ENCODE results near the gene ZDHHC20. TPM values are rescaled to one million over a fixed set of nuclear protein-coding genes. Genes with fewer than 3 reads are reported as not detected.
"Not testable (repeated sequence)": the region's sequence is repeated elsewhere in the genome, so short reads cannot be mapped to it uniquely, and the experiment has no call there.

Gene ZDHHC20
- total RNA-seq, 2 experiments from 2014 or later, result 98.2 to 106 TPM

- H3K9me3 Mint-ChIP-seq (ENCODE audit: insufficient read depth), result peaks cover 21% of the 10 kb centered on the region
- H3K4me3 Mint-ChIP-seq, result no peak overlapping the region
- ATAC-seq (no peak), DNase-seq (no peak)
- peaks cover 29% of the 10 kb centered on the region for H3K4me1 Mint-ChIP-seq (ENCODE audit: low read depth)
- peaks cover 61% of the 10 kb centered on the region for H3K36me3 Mint-ChIP-seq (ENCODE audit: low read depth)
- ChIA-PET POLR2A (interaction anchor here (1.0 kb wide), 1 partner anchor 168 kb away, joined by 3 read pairs; the partner anchor contains the start of gene MICU2), CTCF (no interaction called here)
- peak overlapping the region; percentile 70 for H3K27ac Mint-ChIP-seq
- no peaks in the 10 kb centered on the region for H3K27me3 Mint-ChIP-seq (ENCODE audit: low read depth)
These were observed 23.9 kb downstream of the ZDHHC20 start for GRCh38 chr13:21435231-21435630.

GRCh38 chr13:21434588-21434987 lies 24.5 kb downstream of the ZDHHC20 start:
- peaks cover 67% of the 10 kb centered on the region for H3K36me3 Mint-ChIP-seq (ENCODE audit: low read depth)
- H3K4me3 Mint-ChIP-seq, result no peak overlapping the region
- no peaks in the 10 kb centered on the region for H3K27me3 Mint-ChIP-seq (ENCODE audit: low read depth)
- peaks cover 25% of the 10 kb centered on the region for H3K9me3 Mint-ChIP-seq (ENCODE audit: insufficient read depth)
- H3K4me1 Mint-ChIP-seq (ENCODE audit: low read depth), result peaks cover 29% of the 10 kb centered on the region
- DNase-seq (no peak), ATAC-seq (no peak)
- ChIA-PET CTCF (no interaction called here), POLR2A (no interaction called here)
- H3K27ac Mint-ChIP-seq, result no peak overlapping the region

- DNase-seq, result no peak
- H3K27me3 Mint-ChIP-seq (ENCODE audit: low read depth), result no peaks in the 10 kb centered on the region
- ATAC-seq, result no peak
- ChIA-PET POLR2A (interaction anchor here (0.6 kb wide), 1 partner anchor 253 kb away, joined by 3 read pairs; the partner anchor contains the start of gene SKA3), CTCF (no interaction called here)
- H3K4me1 Mint-ChIP-seq (ENCODE audit: low read depth), result peaks cover 15% of the 10 kb centered on the region
- H3K27ac Mint-ChIP-seq, result no peak overlapping the region
- H3K4me3 Mint-ChIP-seq, result no peak overlapping the region
- peaks cover 22% of the 10 kb centered on the region for H3K9me3 Mint-ChIP-seq (ENCODE audit: insufficient read depth)
- peaks cover 38% of the 10 kb centered on the region for H3K36me3 Mint-ChIP-seq (ENCODE audit: low read depth)
These were observed 29.9 kb downstream of the ZDHHC20 start for GRCh38 chr13:21429211-21429610.

- no peak overlapping the region for H3K27ac Mint-ChIP-seq
- ATAC-seq (no peak), DNase-seq (no peak)
- ChIA-PET CTCF (interaction anchor here (1.0 kb wide), 2 partner anchors 11 to 50 kb away, joined by 3 read pairs; no protein-coding TSS in a partner anchor), POLR2A (no interaction called here)
- H3K4me3 Mint-ChIP-seq, result no peak overlapping the region
- peaks cover 15% of the 10 kb centered on the region for H3K4me1 Mint-ChIP-seq (ENCODE audit: low read depth)
- peaks cover 22% of the 10 kb centered on the region for H3K9me3 Mint-ChIP-seq (ENCODE audit: insufficient read depth)
- peaks cover 36% of the 10 kb centered on the region for H3K36me3 Mint-ChIP-seq (ENCODE audit: low read depth)
- no peaks in the 10 kb centered on the region for H3K27me3 Mint-ChIP-seq (ENCODE audit: low read depth)
These were observed 31.4 kb downstream of the ZDHHC20 start for GRCh38 chr13:21427741-21428140.

GRCh38 chr13:21426238-21426637 lies 32.9 kb downstream of the ZDHHC20 start:
- ATAC-seq (no peak), DNase-seq (no peak)
- ChIA-PET POLR2A (no interaction called here), CTCF (interaction anchor here (0.6 kb wide), 1 partner anchor 177 kb away, joined by 3 read pairs; no protein-coding TSS in a partner anchor)
- Mint-ChIP-seq H3K36me3 (ENCODE audit: low read depth) (peaks cover 32% of the 10 kb centered on the region), H3K27ac (no peak overlapping the region), H3K27me3 (ENCODE audit: low read depth) (no peaks in the 10 kb centered on the region), H3K4me3 (no peak overlapping the region), H3K9me3 (ENCODE audit: insufficient read depth) (peaks cover 22% of the 10 kb centered on the region), H3K4me1 (ENCODE audit: low read depth) (peaks cover 12% of the 10 kb centered on the region)

- ChIA-PET POLR2A (no interaction called here), CTCF (interaction anchor here (1.1 kb wide), 1 partner anchor 29 kb away, joined by 3 read pairs; no protein-coding TSS in a partner anchor)
- H3K36me3 Mint-ChIP-seq (ENCODE audit: low read depth), result peaks cover 16% of the 10 kb centered on the region
- DNase-seq (no peak), ATAC-seq (no peak)
- H3K27ac Mint-ChIP-seq, result no peak overlapping the region
- H3K4me3 Mint-ChIP-seq, result no peak overlapping the region
- H3K4me1 Mint-ChIP-seq (ENCODE audit: low read depth), result no peaks in the 10 kb centered on the region
- no peaks in the 10 kb centered on the region for H3K9me3 Mint-ChIP-seq (ENCODE audit: insufficient read depth)
- H3K27me3 Mint-ChIP-seq (ENCODE audit: low read depth), result no peaks in the 10 kb centered on the region
These were observed 38.4 kb downstream of the ZDHHC20 start for GRCh38 chr13:21420706-21421105.

- Mint-ChIP-seq H3K27ac (no peak overlapping the region), H3K36me3 (ENCODE audit: low read depth) (peaks cover 64% of the 10 kb centered on the region), H3K4me1 (ENCODE audit: low read depth) (no peaks in the 10 kb centered on the region), H3K9me3 (ENCODE audit: insufficient read depth) (peaks cover 12% of the 10 kb centered on the region), H3K4me3 (no peak overlapping the region), H3K27me3 (ENCODE audit: low read depth) (no peaks in the 10 kb centered on the region)
- DNase-seq (no peak), ATAC-seq (no peak)
- ChIA-PET POLR2A (no interaction called here), CTCF (no interaction called here)
These were observed 46.1 kb downstream of the ZDHHC20 start for GRCh38 chr13:21413013-21413412.

- CTCF ChIA-PET; H3K27me3 Mint-ChIP-seq (ENCODE audit: low read depth); ATAC-seq; DNase-seq; H3K4me3 Mint-ChIP-seq; POLR2A ChIA-PET; H3K27ac Mint-ChIP-seq; H3K4me1 Mint-ChIP-seq (ENCODE audit: low read depth): not testable (repeated sequence)
- Mint-ChIP-seq H3K9me3 (ENCODE audit: insufficient read depth) (peaks cover 18% of the 10 kb centered on the region), H3K36me3 (ENCODE audit: low read depth) (peaks cover 82% of the 10 kb centered on the region)
These were observed 48.6 kb downstream of the ZDHHC20 start for GRCh38 chr13:21410453-21410852.

GRCh38 chr13:21405309-21405708 lies 53.8 kb downstream of the ZDHHC20 start:
- H3K36me3 Mint-ChIP-seq (ENCODE audit: low read depth), result peaks cover 77% of the 10 kb centered on the region
- H3K27ac Mint-ChIP-seq, result no peak overlapping the region
- no peaks in the 10 kb centered on the region for H3K27me3 Mint-ChIP-seq (ENCODE audit: low read depth)
- no peak for DNase-seq
- H3K9me3 Mint-ChIP-seq (ENCODE audit: insufficient read depth), result peaks cover 18% of the 10 kb centered on the region
- POLR2A ChIA-PET, result interaction anchor here (0.5 kb wide), 1 partner anchor 102 kb away, joined by 4 read pairs; no protein-coding TSS in a partner anchor
- H3K4me3 Mint-ChIP-seq, result no peak overlapping the region
- CTCF ChIA-PET, result interaction anchor here (1.2 to 1.6 kb wide), 2 partner anchors 17 to 108 kb away, joined by 4 to 6 read pairs; no protein-coding TSS in a partner anchor
- no peak for ATAC-seq
- peaks cover 25% of the 10 kb centered on the region for H3K4me1 Mint-ChIP-seq (ENCODE audit: low read depth)

- H3K27ac Mint-ChIP-seq, result peak overlapping the region; percentile 2
- no peak overlapping the region for H3K4me3 Mint-ChIP-seq
- no peak for DNase-seq
- ChIA-PET POLR2A (interaction anchor here (1.4 kb wide), 1 partner anchor 56 kb away, joined by 5 read pairs; the partner anchor contains the start of gene ZDHHC20), CTCF (interaction anchor here (0.9 to 1.3 kb wide), 2 partner anchors 13 to 104 kb away, joined by 3 to 4 read pairs; no protein-coding TSS in a partner anchor)
- peaks cover 39% of the 10 kb centered on the region for H3K4me1 Mint-ChIP-seq (ENCODE audit: low read depth)
- ATAC-seq, result no peak
- H3K9me3 Mint-ChIP-seq (ENCODE audit: insufficient read depth), result peaks cover 4% of the 10 kb centered on the region
- peaks cover 64% of the 10 kb centered on the region for H3K36me3 Mint-ChIP-seq (ENCODE audit: low read depth)
- no peaks in the 10 kb centered on the region for H3K27me3 Mint-ChIP-seq (ENCODE audit: low read depth)
These were observed 56.4 kb downstream of the ZDHHC20 start for GRCh38 chr13:21402586-21403307.

- ChIA-PET CTCF (interaction anchor here (0.9 to 3.8 kb wide), 5 partner anchors 9 to 103 kb away, joined by 3 to 14 read pairs (median 5); no protein-coding TSS in a partner anchor), POLR2A (interaction anchor here (1.4 to 1.7 kb wide), 2 partner anchors 59 to 224 kb away, joined by 5 to 8 read pairs; partner anchors contain the start of genes MRPL57, SKA3 and ZDHHC20)
- peak; percentile 42 for DNase-seq
- H3K4me3 Mint-ChIP-seq, result peak overlapping the region; percentile 66
- peaks cover 58% of the 10 kb centered on the region for H3K4me1 Mint-ChIP-seq (ENCODE audit: low read depth)
- no peaks in the 10 kb centered on the region for H3K27me3 Mint-ChIP-seq (ENCODE audit: low read depth)
- H3K27ac Mint-ChIP-seq, result peak overlapping the region; percentile 92
- peaks cover 52% of the 10 kb centered on the region for H3K36me3 Mint-ChIP-seq (ENCODE audit: low read depth)
- peak; percentile 75 for ATAC-seq
- H3K9me3 Mint-ChIP-seq (ENCODE audit: insufficient read depth), result no peaks in the 10 kb centered on the region
These were observed 59.4 kb downstream of the ZDHHC20 start for GRCh38 chr13:21399741-21400140.

GRCh38 chr13:21395953-21396352 lies 63.1 kb downstream of the ZDHHC20 start:
- ATAC-seq (peak; percentile 54), DNase-seq (peak; percentile 53)
- ChIA-PET POLR2A (no interaction called here), CTCF (no interaction called here)
- peaks cover 38% of the 10 kb centered on the region for H3K4me1 Mint-ChIP-seq (ENCODE audit: low read depth)
- H3K27me3 Mint-ChIP-seq (ENCODE audit: low read depth), result no peaks in the 10 kb centered on the region
- peak overlapping the region; percentile 62 for H3K4me3 Mint-ChIP-seq
- peak overlapping the region; percentile 58 for H3K27ac Mint-ChIP-seq
- no peaks in the 10 kb centered on the region for H3K9me3 Mint-ChIP-seq (ENCODE audit: insufficient read depth)
- peaks cover 40% of the 10 kb centered on the region for H3K36me3 Mint-ChIP-seq (ENCODE audit: low read depth)

All from activated CD8-positive, alpha-beta T cell treated with anti-CD3 and anti-CD28 coated beads, Interleukin-2, amount 10 ng/mL, durations not matched to agents 7 days and 5 days (primary cell).